GM19372 (cell line): Measurements from ENCODE around the gene SLC38A6.
"Not testable (repeated sequence)": the region's sequence is repeated elsewhere in the genome, so short reads cannot be mapped to it uniquely, and the experiment has no call there.

Experiments used
- ATAC-seq: cut with Tn5 transposase; IDR thresholded peaks from one replicate; pipeline ENCODE4 v1.9.1; 2021; ENCODE audit warnings: mild to moderate bottlenecking, low read depth, moderate library complexity; ENCODE audit not compliant: unreplicated experiment

SLC38A6 gene

DNA sequence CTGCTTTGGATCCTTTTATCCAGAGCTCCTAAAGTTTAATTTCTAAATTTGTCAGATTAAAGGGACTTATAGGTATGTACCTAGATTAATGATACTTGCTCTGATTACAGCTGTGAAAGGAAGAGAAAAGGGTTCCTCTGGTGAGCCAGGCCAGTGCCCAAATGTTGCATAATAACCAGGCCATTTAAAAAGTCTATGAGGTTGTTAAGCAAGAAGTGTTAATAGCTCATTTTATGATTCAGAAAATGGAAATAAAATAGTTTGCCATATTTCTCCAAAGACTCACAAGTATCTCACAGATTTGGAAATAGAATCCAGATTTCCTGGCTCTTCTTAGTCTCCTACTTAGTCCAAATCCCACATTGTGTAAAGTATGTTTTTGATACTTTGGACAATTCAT lies 67.6 kb downstream of the SLC38A6 start:
- no peak for ATAC-seq

- no peak for ATAC-seq
Measured at GRCh38 chr14:61050417-61050816, 69.4 kb downstream of the SLC38A6 start.

GRCh38 chr14:61051051-61051450 lies 70.0 kb downstream of the SLC38A6 start:
- ATAC-seq: no peak

DNA sequence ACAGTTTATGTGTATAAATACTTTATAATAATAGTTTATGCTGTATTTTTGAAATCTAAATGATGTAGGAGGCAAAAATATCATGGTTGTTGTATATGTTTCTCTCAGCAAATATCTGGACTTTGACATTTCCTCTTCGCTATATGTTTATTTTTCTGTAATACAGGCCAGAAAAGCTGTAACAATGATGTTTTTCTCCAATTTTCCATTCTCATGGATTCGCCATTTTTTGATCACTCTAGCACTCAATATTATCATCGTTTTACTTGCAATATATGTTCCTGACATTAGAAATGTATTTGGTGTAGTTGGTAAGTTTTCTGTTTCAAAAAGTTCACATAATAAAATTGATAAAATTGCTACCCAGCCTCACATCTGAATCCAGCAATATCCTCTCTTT lies 70.6 kb downstream of the SLC38A6 start:
- ATAC-seq: no peak

DNA sequence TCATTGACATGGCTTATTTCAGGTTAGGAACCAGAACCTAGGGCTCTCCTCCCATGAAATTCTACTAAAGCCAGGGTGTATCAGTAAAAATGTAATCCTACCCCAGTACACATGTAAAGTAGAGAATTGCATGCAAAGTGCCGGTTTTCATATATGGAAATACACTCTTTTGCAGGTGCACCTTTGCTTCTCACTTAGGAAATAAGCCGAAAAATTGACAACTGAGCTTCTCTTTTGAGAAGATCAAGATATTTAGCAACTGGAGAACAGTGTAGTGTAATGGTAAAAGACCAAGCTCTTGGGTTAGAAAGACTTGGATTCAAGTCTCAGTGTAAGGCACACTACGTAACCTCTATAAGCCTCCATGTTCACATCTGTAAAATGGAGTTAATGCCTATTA lies 82.4 kb downstream of the SLC38A6 start:
- ATAC-seq: no peak

GRCh38 chr14:61064210-61064609 lies 83.2 kb downstream of the SLC38A6 start:
- no peak for ATAC-seq

- ATAC-seq: no peak
Measured at GRCh38 chr14:61064856-61065255, 83.8 kb downstream of the SLC38A6 start.

GRCh38 chr14:61065656-61066055 lies 84.6 kb downstream of the SLC38A6 start:
- ATAC-seq: no peak

GRCh38 chr14:61072442-61072841 lies 91.4 kb downstream of the SLC38A6 start:
- not testable (repeated sequence) for ATAC-seq

- ATAC-seq: no peak
Measured at GRCh38 chr14:61074852-61075251, 93.8 kb downstream of the SLC38A6 start.

DNA sequence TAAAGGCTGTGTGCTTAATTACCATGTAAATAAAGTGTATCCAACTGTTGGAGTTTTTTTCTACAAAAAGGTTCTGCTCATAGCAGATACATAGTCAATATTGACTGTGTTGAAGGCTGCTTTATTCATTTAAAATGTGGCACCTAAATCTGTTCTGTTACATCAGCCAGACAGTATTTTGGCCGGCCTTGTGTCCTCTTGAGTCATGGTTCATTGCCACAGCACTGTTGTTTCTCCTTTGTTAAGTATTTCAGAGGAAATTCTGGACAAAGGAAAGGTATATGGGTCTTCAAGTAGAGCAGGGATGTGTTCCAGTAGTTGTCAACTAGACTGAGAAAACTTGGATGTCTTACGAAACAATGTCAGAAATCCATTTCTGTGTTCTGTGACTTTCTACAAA lies 95.5 kb downstream of the SLC38A6 start:
- ATAC-seq: no peak

DNA sequence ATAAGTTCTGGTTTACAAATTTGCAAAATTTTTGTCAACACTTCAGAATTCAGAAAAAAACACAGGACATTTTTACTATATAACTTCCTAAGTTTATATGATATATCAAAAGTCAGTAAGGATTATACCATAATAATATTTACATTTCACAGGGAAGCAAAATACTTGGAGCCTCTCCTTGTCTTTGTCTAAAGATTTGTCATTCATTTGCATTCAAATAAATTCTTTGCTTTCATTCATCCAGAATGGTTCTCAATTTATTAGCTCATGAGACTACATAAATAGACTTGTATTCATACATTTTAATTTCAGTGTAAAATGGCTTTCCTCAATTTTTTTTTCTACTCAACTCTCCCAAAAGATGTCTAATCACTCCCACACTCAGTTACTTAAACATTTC lies 96.4 kb downstream of the SLC38A6 start:
- ATAC-seq: no peak

GRCh38 chr14:61077951-61078720 lies 97.1 kb downstream of the SLC38A6 start:
- no peak for ATAC-seq

GRCh38 chr14:61080591-61081010 lies 99.6 kb downstream of the SLC38A6 start:
- ATAC-seq: no peak

DNA sequence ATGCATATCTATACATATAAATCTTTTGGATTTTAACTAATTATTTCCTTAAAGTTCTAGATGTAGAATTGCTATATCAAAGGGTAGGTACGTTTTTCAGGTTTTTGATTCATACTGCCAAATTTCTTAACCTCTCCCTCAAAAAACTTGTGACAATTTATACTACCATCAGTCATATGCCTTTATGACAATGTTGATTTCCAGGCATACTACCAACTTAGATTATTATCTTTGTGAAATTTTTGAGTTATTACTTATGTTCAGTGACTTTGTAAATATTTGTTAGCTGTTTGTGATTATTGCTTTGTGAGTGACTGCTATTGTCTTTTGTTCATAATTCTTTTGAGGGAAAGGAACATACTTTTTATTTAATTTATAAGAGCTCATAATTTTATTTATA lies 107.0 kb downstream of the SLC38A6 start:
- no peak for ATAC-seq

DNA sequence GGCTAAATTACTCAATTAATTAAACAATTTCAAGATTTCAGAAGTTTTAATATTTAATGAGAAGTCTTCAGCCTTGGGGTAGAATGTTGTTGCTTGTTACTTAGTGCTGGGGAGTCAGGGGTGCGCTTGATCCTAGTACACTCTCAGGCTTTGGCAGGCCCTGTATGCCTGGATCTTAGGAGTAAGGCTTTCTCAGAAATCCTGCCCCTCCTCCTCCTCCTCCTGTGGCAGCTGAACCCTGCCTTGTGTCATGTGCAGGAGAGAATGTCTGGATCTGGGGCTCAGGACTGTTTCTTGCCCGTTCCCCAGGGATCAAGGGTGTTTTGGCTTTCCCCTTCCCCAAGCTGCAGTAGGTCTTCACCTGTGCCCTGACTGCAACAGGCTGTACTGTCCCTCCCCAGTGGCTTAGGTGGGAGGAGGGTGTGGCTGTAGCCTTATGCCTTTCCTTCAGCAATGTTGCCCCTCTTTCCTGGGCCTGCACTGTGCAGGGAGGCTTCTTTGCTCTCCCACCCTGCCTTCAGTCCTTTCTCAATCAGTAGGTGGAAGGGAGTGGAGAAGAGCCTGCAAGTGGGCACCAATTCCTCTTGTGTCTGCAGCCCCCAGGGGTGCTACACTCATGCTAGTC lies 108.2 kb downstream of the SLC38A6 start:
- ATAC-seq: no peak

DNA sequence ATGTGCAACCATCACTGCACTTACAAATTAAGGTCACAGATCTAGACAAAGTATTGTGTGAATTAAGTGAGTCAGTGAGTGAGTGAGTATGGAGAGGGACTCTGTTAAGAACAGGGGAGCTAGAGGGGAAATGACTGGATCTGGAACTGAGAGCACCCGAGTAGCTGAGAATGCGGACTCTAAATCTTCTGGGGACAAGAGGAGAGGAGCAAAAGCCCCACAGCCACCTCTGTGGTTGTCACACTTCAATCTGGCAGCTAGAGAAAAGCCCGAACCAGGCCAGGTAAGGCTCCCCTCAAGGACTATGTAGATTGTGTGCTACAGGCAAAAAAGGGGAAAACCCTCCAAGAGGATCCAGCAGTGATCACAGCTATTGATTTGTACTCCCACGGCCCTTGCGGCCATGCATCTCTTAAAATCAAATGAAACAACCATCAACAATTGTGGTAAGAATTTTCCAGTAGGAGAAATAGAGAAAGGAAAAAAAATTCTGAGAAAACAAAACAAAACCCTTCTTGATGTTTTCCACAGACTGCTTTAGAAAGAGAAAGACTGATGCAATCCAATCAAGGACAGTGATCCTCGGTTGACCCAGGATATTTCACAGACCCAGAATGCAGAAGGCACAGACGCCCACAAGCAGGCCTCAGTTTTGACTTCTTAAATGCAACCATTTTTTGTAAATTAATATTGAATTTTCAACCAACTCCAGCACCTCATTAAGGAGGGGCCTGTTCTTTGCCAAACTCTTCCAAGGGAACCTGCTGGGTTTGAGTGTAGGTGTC lies 109.6 kb downstream of the SLC38A6 start:
- ATAC-seq: no peak

GRCh38 chr14:61091657-61092273 lies 110.7 kb downstream of the SLC38A6 start:
- ATAC-seq: no peak

DNA sequence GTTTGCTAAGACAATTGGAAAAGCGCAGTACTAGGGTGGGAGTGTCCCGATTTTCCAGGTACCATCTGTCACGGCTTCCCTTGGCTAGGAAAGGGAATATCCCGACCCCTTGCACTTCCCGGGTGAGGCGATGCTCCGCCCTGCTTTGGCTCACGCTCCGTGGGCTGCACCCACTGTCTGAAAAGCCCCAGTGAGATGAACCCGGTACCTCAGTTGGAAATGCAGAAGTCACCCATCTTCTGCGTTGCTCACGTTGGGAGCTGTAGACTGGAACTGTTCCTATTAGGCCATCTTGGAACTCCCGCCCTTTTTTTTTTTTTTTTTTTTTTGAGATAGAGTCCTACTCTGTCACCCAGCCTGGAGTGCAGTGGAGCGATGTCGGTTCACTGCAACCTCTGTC lies 117.1 kb downstream of the SLC38A6 start:
- ATAC-seq: not testable (repeated sequence)

DNA sequence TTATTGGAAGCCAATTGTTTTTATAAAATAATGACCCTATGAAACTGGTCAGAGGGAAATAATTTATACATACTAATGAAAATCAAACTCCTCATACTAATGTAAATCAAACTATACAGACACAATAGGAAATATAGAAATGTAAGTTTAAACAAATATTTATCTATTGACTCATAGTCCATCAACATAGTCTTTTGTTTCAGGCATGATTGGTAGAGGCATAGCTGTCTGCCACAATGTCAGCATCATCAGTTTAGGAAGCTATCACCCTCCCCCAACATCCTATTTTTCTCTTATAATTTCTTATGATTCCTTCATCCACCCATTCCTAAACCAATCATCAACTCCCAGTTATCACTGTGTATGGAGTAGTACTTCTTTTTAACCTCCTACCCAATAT lies 117.7 kb downstream of the SLC38A6 start:
- ATAC-seq: no peak

- no peak for ATAC-seq
Measured at GRCh38 chr14:61099216-61099835, 118.3 kb downstream of the SLC38A6 start.
